ENCODE results near the gene ATP5IF1.

- TF ChIP-seq CTCF (IDR thresholded peaks at IDR 0.05; ENCODE audit: borderline replicate concordance, extremely low read depth, low read length, poor library complexity, severe bottlenecking) (no peak), EZH2 (IDR thresholded peaks at IDR 0.05; ENCODE audit: borderline replicate concordance, low read depth, low read length, severe bottlenecking) (no peak)
These were observed 45.9 kb downstream of the ATP5IF1 start for GRCh38 chr1:28281608-28282425.
